NCI-H526 (cell line): ENCODE results near the gene EPN1.
A peak's percentile ranks its signal among the peaks of the same experiment; 100 is the strongest.

Experiments
- DNase-seq, 2 experiments: peaks; one replicate each; lab custom pipeline; 2025; lab: John Stamatoyannopoulos, UW

Gene EPN1

GRCh38 chr19:55660991-55661390, 14.0 kb upstream of the EPN1 start:
- no peak for DNase-seq

GRCh38 chr19:55661826-55662225, 13.2 kb upstream of the EPN1 start:
- DNase-seq: no peak

GRCh38 chr19:55663846-55664536, 11.0 kb upstream of the EPN1 start:
- DNase-seq: no peak

- DNase-seq: no peak
Observed at GRCh38 chr19:55666343-55667005, 8.6 kb upstream of the EPN1 start.

- no peak for DNase-seq
Observed at GRCh38 chr19:55667006-55667381, 8.0 kb upstream of the EPN1 start.

- DNase-seq: no peak
Observed at GRCh38 chr19:55667511-55667910, 7.5 kb upstream of the EPN1 start.

GRCh38 chr19:55667958-55668357, 7.1 kb upstream of the EPN1 start:
- no peak for DNase-seq

GRCh38 chr19:55668603-55669348, 6.2 kb upstream of the EPN1 start:
- DNase-seq: no peak

- DNase-seq: no peak
Observed at GRCh38 chr19:55669418-55670279, 5.4 kb upstream of the EPN1 start.

GRCh38 chr19:55670280-55671053, 4.6 kb upstream of the EPN1 start:
- peak in 1 of 2 experiments; percentile 34 for DNase-seq

- no peak for DNase-seq
Observed at GRCh38 chr19:55671054-55671378, 4.0 kb upstream of the EPN1 start.

- DNase-seq: no peak
Observed at GRCh38 chr19:55672418-55672817, 2.6 kb upstream of the EPN1 start.

- no peak for DNase-seq
Observed at GRCh38 chr19:55673465-55673864, 1.6 kb upstream of the EPN1 start.

- DNase-seq: no peak
Observed at GRCh38 chr19:55673889-55674288, 1.1 kb upstream of the EPN1 start.

GRCh38 chr19:55674459-55674840, 576 bp upstream of the EPN1 start:
- DNase-seq: no peak

GRCh38 chr19:55675661-55676354, 782 bp downstream of the EPN1 start:
- no peak for DNase-seq

GRCh38 chr19:55676383-55676782, 1.4 kb downstream of the EPN1 start:
- no peak for DNase-seq

- no peak for DNase-seq
Observed at GRCh38 chr19:55676889-55677505, 2.0 kb downstream of the EPN1 start.

GRCh38 chr19:55677572-55678028, 2.6 kb downstream of the EPN1 start:
- no peak for DNase-seq

- no peak for DNase-seq
Observed at GRCh38 chr19:55678121-55678671, 3.2 kb downstream of the EPN1 start.
